ENCODE results near the gene FAM20C. TPM values are rescaled to one million over a fixed set of nuclear protein-coding genes. Genes with fewer than 3 reads are reported as not detected.

The FAM20C gene
- total RNA-seq, 2 experiments from 2014 or later, result not detected

- TF ChIP-seq EZH2phosphoT487 (IDR thresholded peaks at IDR 0.05; ENCODE audit: borderline replicate concordance, low read depth, low read length), result no peak
- TF ChIP-seq, protein P1, sequence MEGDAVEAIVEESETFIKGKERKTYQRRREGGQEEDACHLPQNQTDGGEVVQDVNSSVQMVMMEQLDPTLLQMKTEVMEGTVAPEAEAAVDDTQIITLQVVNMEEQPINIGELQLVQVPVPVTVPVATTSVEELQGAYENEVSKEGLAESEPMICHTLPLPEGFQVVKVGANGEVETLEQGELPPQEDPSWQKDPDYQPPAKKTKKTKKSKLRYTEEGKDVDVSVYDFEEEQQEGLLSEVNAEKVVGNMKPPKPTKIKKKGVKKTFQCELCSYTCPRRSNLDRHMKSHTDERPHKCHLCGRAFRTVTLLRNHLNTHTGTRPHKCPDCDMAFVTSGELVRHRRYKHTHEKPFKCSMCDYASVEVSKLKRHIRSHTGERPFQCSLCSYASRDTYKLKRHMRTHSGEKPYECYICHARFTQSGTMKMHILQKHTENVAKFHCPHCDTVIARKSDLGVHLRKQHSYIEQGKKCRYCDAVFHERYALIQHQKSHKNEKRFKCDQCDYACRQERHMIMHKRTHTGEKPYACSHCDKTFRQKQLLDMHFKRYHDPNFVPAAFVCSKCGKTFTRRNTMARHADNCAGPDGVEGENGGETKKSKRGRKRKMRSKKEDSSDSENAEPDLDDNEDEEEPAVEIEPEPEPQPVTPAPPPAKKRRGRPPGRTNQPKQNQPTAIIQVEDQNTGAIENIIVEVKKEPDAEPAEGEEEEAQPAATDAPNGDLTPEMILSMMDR (conservative IDR thresholded peaks at IDR 0.05; ENCODE audit: low read length), result no peak
- Histone ChIP-seq H3K27ac (ENCODE audit: low read depth, low read length, poor library complexity, severe bottlenecking) (no peak overlapping the region), H4K20me1 (ENCODE audit: insufficient read depth, low read length) (no peaks in the 10 kb centered on the region), H3K36me3 (ENCODE audit: insufficient read depth, low read length) (no peaks in the 10 kb centered on the region), H3K4me2 (ENCODE audit: low read length) (no peak overlapping the region), H3K9me2 (ENCODE audit: insufficient read depth, low read length) (no peaks in the 10 kb centered on the region), H3K4me3 (ENCODE audit: low read depth, low read length, poor library complexity, severe bottlenecking) (no peak overlapping the region), H3K79me2 (ENCODE audit: insufficient read depth, low read depth, low read length) (no peaks in the 10 kb centered on the region), H3K9me3 (ENCODE audit: low read length) (no peaks in the 10 kb centered on the region), H2AFZ (ENCODE audit: low read length) (no peak overlapping the region), H3K4me1 (ENCODE audit: insufficient read depth, low read length, poor library complexity, severe bottlenecking) (no peaks in the 10 kb centered on the region)
- DNase-seq (ENCODE audit: low spot score), result no peak
- POLR2A ChIA-PET, result no interaction called here
- intact Hi-C loops (cut with micrococcal nuclease; ENCODE audit: unreplicated experiment), result no loop called here
- CTCF ChIA-PET (ENCODE audit: unreplicated experiment), result no interaction called here
- BruUV-seq (replicated peaks), result no TSS peak
Measured at GRCh38 chr7:209416-209815, 17.0 kb downstream of the FAM20C start.

DNA sequence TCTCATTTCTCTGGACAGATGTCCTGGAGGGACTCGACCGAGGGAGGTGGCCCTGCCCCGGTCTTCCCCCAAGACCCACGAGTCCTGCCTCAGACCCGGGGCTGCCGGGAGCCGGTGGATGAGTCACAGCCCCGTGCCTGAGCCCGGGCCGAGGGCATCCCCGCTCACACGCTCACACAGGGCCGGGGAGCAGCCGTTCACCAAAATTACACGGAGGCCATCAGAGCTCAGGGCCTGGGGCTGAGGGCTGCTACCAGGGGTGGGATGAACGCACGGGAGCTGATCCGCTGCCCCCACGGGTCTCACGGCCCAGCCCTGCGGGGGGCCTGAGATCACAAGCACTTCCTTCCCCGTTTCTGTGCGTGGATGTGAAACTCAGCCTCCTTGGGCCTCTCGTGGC, 17.5 kb downstream of the FAM20C start:
- Histone ChIP-seq H4K20me1 (ENCODE audit: insufficient read depth, low read length) (no peaks in the 10 kb centered on the region), H3K79me2 (ENCODE audit: insufficient read depth, low read depth, low read length) (no peaks in the 10 kb centered on the region), H3K27ac (ENCODE audit: low read depth, low read length, poor library complexity, severe bottlenecking) (no peak overlapping the region), H3K9me2 (ENCODE audit: insufficient read depth, low read length) (no peaks in the 10 kb centered on the region), H3K4me2 (ENCODE audit: low read length) (no peak overlapping the region), H3K9me3 (ENCODE audit: low read length) (no peaks in the 10 kb centered on the region), H2AFZ (ENCODE audit: low read length) (no peak overlapping the region), H3K4me3 (ENCODE audit: low read depth, low read length, poor library complexity, severe bottlenecking) (no peak overlapping the region), H3K36me3 (ENCODE audit: insufficient read depth, low read length) (no peaks in the 10 kb centered on the region), H3K4me1 (ENCODE audit: insufficient read depth, low read length, poor library complexity, severe bottlenecking) (no peaks in the 10 kb centered on the region)
- TF ChIP-seq EZH2phosphoT487 (IDR thresholded peaks at IDR 0.05; ENCODE audit: borderline replicate concordance, low read depth, low read length), result no peak
- TF ChIP-seq, protein P1 (conservative IDR thresholded peaks at IDR 0.05; ENCODE audit: low read length), result no peak
- ChIA-PET POLR2A (interaction anchor here (0.6 kb wide), 1 partner anchor 460 kb away, joined by 3 read pairs; no protein-coding TSS in a partner anchor), CTCF (ENCODE audit: unreplicated experiment) (interaction anchor here (0.6 kb wide), 1 partner anchor 243 kb away, joined by 3 read pairs; no protein-coding TSS in a partner anchor)
- DNase-seq (ENCODE audit: low spot score), result no peak
- no TSS peak for BruUV-seq (replicated peaks)
- intact Hi-C loops (cut with micrococcal nuclease; ENCODE audit: unreplicated experiment), result no loop called here

DNA sequence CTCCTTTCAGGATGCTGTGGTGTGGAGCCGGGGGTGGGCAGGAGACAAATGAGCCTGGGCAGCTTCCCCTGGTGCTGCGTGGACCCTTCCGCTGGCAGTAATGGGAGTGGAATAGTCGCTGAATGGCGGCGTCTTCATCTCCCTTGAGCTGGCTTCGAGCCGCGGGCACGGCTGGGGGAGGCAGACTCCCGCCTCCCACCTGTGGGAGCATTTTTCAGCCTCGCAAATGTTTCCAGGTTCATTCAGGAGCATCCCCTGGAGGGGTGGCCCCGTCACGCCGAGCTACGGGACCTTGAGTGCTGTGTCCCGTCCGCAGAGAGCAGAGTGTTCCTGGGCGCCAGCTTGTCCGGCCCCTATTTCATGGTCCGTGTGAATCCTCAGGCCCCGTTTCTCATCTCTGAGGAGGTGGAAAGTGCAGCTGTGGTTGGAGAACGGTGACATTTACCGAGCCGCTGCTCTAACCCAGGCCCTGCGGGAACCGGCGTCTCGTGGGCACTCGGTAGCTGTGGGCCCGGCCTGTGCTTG, 18.1 kb downstream of the FAM20C start:
- no peaks in the 10 kb centered on the region for H3K79me2 ChIP-seq (ENCODE audit: insufficient read depth, low read depth, low read length)
- intact Hi-C loops (cut with micrococcal nuclease; ENCODE audit: unreplicated experiment), result no loop called here
- DNase-seq (ENCODE audit: low spot score), result no peak

More for the DNA sequence above, 18.1 kb downstream of the FAM20C start:
- Histone ChIP-seq H3K4me1 (ENCODE audit: insufficient read depth, low read length, poor library complexity, severe bottlenecking) (no peaks in the 10 kb centered on the region), H3K4me3 (ENCODE audit: low read depth, low read length, poor library complexity, severe bottlenecking) (no peak overlapping the region), H3K4me2 (ENCODE audit: low read length) (no peak overlapping the region), H3K9me2 (ENCODE audit: insufficient read depth, low read length) (no peaks in the 10 kb centered on the region), H3K27ac (ENCODE audit: low read depth, low read length, poor library complexity, severe bottlenecking) (no peak overlapping the region), H3K36me3 (ENCODE audit: insufficient read depth, low read length) (no peaks in the 10 kb centered on the region), H2AFZ (ENCODE audit: low read length) (no peak overlapping the region), H4K20me1 (ENCODE audit: insufficient read depth, low read length) (no peaks in the 10 kb centered on the region), H3K9me3 (ENCODE audit: low read length) (no peaks in the 10 kb centered on the region)
- TF ChIP-seq, protein P1 (conservative IDR thresholded peaks at IDR 0.05; ENCODE audit: low read length), result no peak
- POLR2A ChIA-PET, result interaction anchor here (0.6 kb wide), 1 partner anchor 460 kb away, joined by 3 read pairs; no protein-coding TSS in a partner anchor
- no TSS peak for BruUV-seq (replicated peaks)
- CTCF ChIA-PET (ENCODE audit: unreplicated experiment), result interaction anchor here (0.6 kb wide), 1 partner anchor 242 kb away, joined by 3 read pairs; no protein-coding TSS in a partner anchor
